Keratinocyte (primary cell): Measurements from ENCODE around the gene DNAH8. TPM values are rescaled to one million over a fixed set of nuclear protein-coding genes. Genes with fewer than 3 reads are reported as not detected.

Experiments used
- DNase-seq: peaks from one replicate; pipeline ENCODE4 v3.0.0-alpha.2; 2011; ENCODE audit warnings: low read depth, missing footprints, low spot score
- FAIRE-seq: peaks from 2 replicates; lab custom pipeline; 2011; peaks lifted over from hg19 to GRCh38; lab: Jason Lieb, UNC
- H2AFZ ChIP-seq: 2 replicates; pipeline ENCODE4 v1.6.0; 2012; ENCODE audit warnings: low read length, control low read depth, inconsistent platforms; ENCODE audit not compliant: control insufficient read depth
- H3K27ac ChIP-seq: 2 replicates; pipeline ENCODE4 v1.5.1; 2011; ENCODE audit warnings: low read length; ENCODE audit not compliant: control insufficient read depth, insufficient read depth
- H3K27me3 ChIP-seq: 3 replicates; pipeline ENCODE4 v1.6.0; 2011; ENCODE audit warnings: low read length; ENCODE audit not compliant: control insufficient read depth, insufficient read depth; ENCODE audit errors: extremely low read depth
- H3K36me3 ChIP-seq, 2 experiments: 2 replicates in 1 of 2; 3 replicates in 1 of 2; pipeline ENCODE4 v1.5.1; 2011; ENCODE audit warnings: low read length in 2 of 2, mild to moderate bottlenecking in 1 of 2; ENCODE audit not compliant: control insufficient read depth in 2 of 2, insufficient read depth in 2 of 2; ENCODE audit errors: extremely low read depth in 1 of 2
- H3K4me1 ChIP-seq: 3 replicates; pipeline ENCODE4 v1.5.1; 2011; ENCODE audit warnings: low read length; ENCODE audit not compliant: control insufficient read depth, insufficient read depth; ENCODE audit errors: extremely low read depth
- H3K4me2 ChIP-seq: 3 replicates; pipeline ENCODE4 v1.6.0; 2011; ENCODE audit warnings: low read depth, low read length; ENCODE audit not compliant: control insufficient read depth, insufficient read depth; ENCODE audit errors: extremely low read depth
- H3K4me3 ChIP-seq, 3 experiments: fragments of 200-600 bp in 1 of 3; sonication (generic) in 1 of 3; 2 replicates in 2 of 3; 3 replicates in 1 of 3; pipeline ENCODE4 v1.5.1; 2011 to 2016; ENCODE audit warnings: low read length in 3 of 3, mild to moderate bottlenecking in 3 of 3, control low read depth in 2 of 3, inconsistent platforms in 1 of 3, low read depth in 1 of 3, mixed read lengths in 1 of 3, mixed run types in 1 of 3, moderate library complexity in 1 of 3; ENCODE audit not compliant: control insufficient read depth in 2 of 3, insufficient read depth in 2 of 3; ENCODE audit errors: extremely low read depth in 1 of 3
- H3K79me2 ChIP-seq: 2 replicates; pipeline ENCODE4 v1.6.0; 2012; ENCODE audit warnings: low read length; ENCODE audit not compliant: control insufficient read depth, insufficient read depth
- H3K9ac ChIP-seq: 3 replicates; pipeline ENCODE4 v1.6.0; 2011; ENCODE audit warnings: low read length; ENCODE audit not compliant: control insufficient read depth, insufficient read depth; ENCODE audit errors: extremely low read depth
- H3K9me1 ChIP-seq: 3 replicates; pipeline ENCODE4 v1.6.0; 2011; ENCODE audit warnings: low read length; ENCODE audit not compliant: control insufficient read depth, insufficient read depth; ENCODE audit errors: extremely low read depth
- H3K9me3 ChIP-seq: 2 replicates; pipeline ENCODE4 v1.5.1; 2012; ENCODE audit warnings: low read depth, low read length; ENCODE audit not compliant: control insufficient read depth
- H4K20me1 ChIP-seq: 3 replicates; pipeline ENCODE4 v1.6.0; 2011; ENCODE audit warnings: low read length; ENCODE audit not compliant: control insufficient read depth, insufficient read depth; ENCODE audit errors: extremely low read depth
- CTCF ChIP-seq, 3 experiments: IDR thresholded peaks in 1 of 3; conservative IDR thresholded peaks in 1 of 3; optimal IDR thresholded peaks in 1 of 3; 2 replicates in 2 of 3; 3 replicates in 1 of 3; pipeline versions ENCODE3 to v1.5.1; 2011; ENCODE audit warnings: low read length in 3 of 3, mild to moderate bottlenecking in 3 of 3, moderate library complexity in 2 of 3, control low read depth in 1 of 3, inconsistent platforms in 1 of 3; ENCODE audit not compliant: insufficient read depth in 2 of 3; ENCODE audit errors: extremely low read depth in 1 of 3
- EZH2 ChIP-seq: IDR thresholded peaks from one replicate; pipeline ENCODE4 v1.6.1; 2012; ENCODE audit warnings: inconsistent platforms, mild to moderate bottlenecking, low read length, moderate library complexity
- dilution Hi-C: fragments of 300-500 bp; cut with MboI; formaldehyde crosslinking; loops from one replicate; pipeline ENCODE4 v1.7.0; 2020; ENCODE audit warnings: low sequenced_read_pairs; ENCODE audit not compliant: extremely low pct_ligation_motif_present
- polyA plus RNA-seq, 5 experiments: library from polyadenylated mRNA; depleted of rRNA in 3 of 5; stranded (reverse) in 3 of 5; stranded (forward) in 1 of 5; unstranded in 1 of 5; fragments of >200 nt; gene quantifications; 1 replicate in 1 of 5; 2 replicates in 3 of 5; 3 replicates in 1 of 5; pipeline versions ENCODE4 v1.2.1 to v1.2.3, GENCODE V29; 2011 to 2012; ENCODE audit warnings: missing spikeins in 2 of 5, low read depth in 1 of 5, low replicate concordance in 1 of 5

Gene DNAH8
- polyA plus RNA-seq, 1 donor (not counting 4 experiments of a cell fraction or from before 2014, with no cell fraction given), result 0.01 TPM

GRCh38 chr6:39004801-39005200 lies 289.7 kb downstream of the DNAH8 start:
- H3K4me1 ChIP-seq, result no peaks in the 10 kb centered on the region
- H2AFZ ChIP-seq, result no peak overlapping the region
- no peak for FAIRE-seq
- no peak overlapping the region for H3K9ac ChIP-seq
- H3K9me3 ChIP-seq, result no peaks in the 10 kb centered on the region
- no peaks in the 10 kb centered on the region for H3K9me1 ChIP-seq
- H3K4me2 ChIP-seq, result no peak overlapping the region
- no peak overlapping the region for H3K27ac ChIP-seq
- no peak overlapping the region for H3K4me3 ChIP-seq
- DNase-seq, result no peak
- H3K27me3 ChIP-seq, result peaks cover 14% of the 10 kb centered on the region
- no peaks in the 10 kb centered on the region for H4K20me1 ChIP-seq
- TF ChIP-seq CTCF (optimal IDR thresholded peaks at IDR 0.05 in 1 of 3, IDR thresholded peaks at IDR 0.05 in 1 of 3, conservative IDR thresholded peaks at IDR 0.05 in 1 of 3; ENCODE audit: extremely low read depth in 1 of 3, insufficient read depth in 2 of 3, low read length in 3 of 3), result no peak
- TF ChIP-seq EZH2, result no peak
- no peaks in the 10 kb centered on the region for H3K36me3 ChIP-seq
- H3K79me2 ChIP-seq, result no peaks in the 10 kb centered on the region
- dilution Hi-C loops, result no loop called here

GRCh38 chr6:39005774-39006173 lies 290.7 kb downstream of the DNAH8 start:
- Histone ChIP-seq H3K27ac (no peak overlapping the region), H3K4me1 (no peaks in the 10 kb centered on the region), H3K36me3 (no peaks in the 10 kb centered on the region), H2AFZ (no peak overlapping the region), H3K9ac (no peak overlapping the region), H3K4me3 (no peak overlapping the region), H3K79me2 (no peaks in the 10 kb centered on the region), H4K20me1 (no peaks in the 10 kb centered on the region), H3K27me3 (peaks cover 14% of the 10 kb centered on the region), H3K4me2 (no peak overlapping the region), H3K9me1 (no peaks in the 10 kb centered on the region), H3K9me3 (no peaks in the 10 kb centered on the region)
- TF ChIP-seq EZH2 (no peak), CTCF (optimal IDR thresholded peaks at IDR 0.05 in 1 of 3, IDR thresholded peaks at IDR 0.05 in 1 of 3, conservative IDR thresholded peaks at IDR 0.05 in 1 of 3; ENCODE audit: extremely low read depth in 1 of 3, insufficient read depth in 2 of 3, low read length in 3 of 3) (no peak)
- dilution Hi-C loops, result no loop called here
- DNase-seq, result no peak
- no peak for FAIRE-seq
